ENCODE data around the gene ZNF200. TPM values are rescaled to one million over a fixed set of nuclear protein-coding genes. Genes with fewer than 3 reads are reported as not detected.
A peak's percentile ranks its signal among the peaks of the same experiment; 100 is the strongest.

ZNF200 gene
- total and polyA plus RNA-seq, 4 donors = 4.3 to 7.8 (median 6.4) TPM

GRCh38 chr16:3187798-3188674 is 46.9 kb downstream of the ZNF200 start, which contains the start of gene OR1F1:
Gene OR1F1, plus strand, starts transcription at chr16:3188204.
- 1 to 3% methylated on average over 51 of the region's 51 CpGs for WGBS, 2 donors
- H3K4me1 ChIP-seq (ENCODE audit: control insufficient read depth in 5 of 5, insufficient read depth in 5 of 5, low read length in 5 of 5) = peaks cover 0 to 20% (median 7%) of the 10 kb centered on the region in 5 donors
- ATAC-seq (ENCODE audit: insufficient read depth, low FRiP score) (no peak), DNase-seq (peak in 1 of 3 donors; percentile 25)
- no peak within 1 kb of the TSS for H3K27ac ChIP-seq (ENCODE audit: low read depth in 1 of 2, low read length in 1 of 2)
- no peaks in the 10 kb centered on the region for H3K36me3 ChIP-seq (ENCODE audit: control insufficient read depth in 4 of 4, insufficient read depth in 4 of 4, low read length in 4 of 4)
- no peak within 1 kb of the TSS for H3K9ac ChIP-seq (ENCODE audit: insufficient read depth in 1 of 2, low read length in 2 of 2)
- no peak within 1 kb of the TSS for H3K4me3 ChIP-seq
- peaks cover 3 to 97% (median 95%) of the 10 kb centered on the region in 3 donors for H3K27me3 ChIP-seq (ENCODE audit: control insufficient read depth in 3 of 3, insufficient read depth in 3 of 3, low read length in 2 of 3)
- no peak for TF ChIP-seq CTCF (IDR thresholded peaks at IDR 0.05; ENCODE audit: control extremely low read depth, extremely low read depth)
- peaks cover 0 to 21% (median 0%) of the 10 kb centered on the region in 4 donors for H3K9me3 ChIP-seq (ENCODE audit: control insufficient read depth in 4 of 4, insufficient read depth in 3 of 4, low read length in 3 of 4)

- no peak overlapping the region for H3K27ac ChIP-seq (ENCODE audit: low read depth in 1 of 2, low read length in 1 of 2)
- no peak for ATAC-seq (ENCODE audit: insufficient read depth, low FRiP score)
Measured at GRCh38 chr16:3186946-3187690, 47.8 kb downstream of the ZNF200 start.

GRCh38 chr16:3183445-3184139 is 51.4 kb downstream of the ZNF200 start:
- 4 to 6% methylated on average over 40 to 42 of the region's 42 CpGs for WGBS, 2 donors
- peaks cover 0 to 96% (median 93%) of the 10 kb centered on the region in 3 donors for H3K27me3 ChIP-seq (ENCODE audit: control insufficient read depth in 3 of 3, insufficient read depth in 3 of 3, low read length in 2 of 3)
- H3K36me3 ChIP-seq (ENCODE audit: control insufficient read depth in 4 of 4, insufficient read depth in 4 of 4, low read length in 4 of 4) = no peaks in the 10 kb centered on the region
- ATAC-seq (ENCODE audit: insufficient read depth, low FRiP score) = no peak
- no peak for DNase-seq
- H3K4me3 ChIP-seq = no peak overlapping the region
- peaks cover 0 to 15% (median 0%) of the 10 kb centered on the region in 4 donors for H3K9me3 ChIP-seq (ENCODE audit: control insufficient read depth in 4 of 4, insufficient read depth in 3 of 4, low read length in 3 of 4)
- no peak overlapping the region for H3K27ac ChIP-seq (ENCODE audit: low read depth in 1 of 2, low read length in 1 of 2)
- no peak overlapping the region for H3K9ac ChIP-seq (ENCODE audit: insufficient read depth in 1 of 2, low read length in 2 of 2)
- no peak for TF ChIP-seq CTCF (IDR thresholded peaks at IDR 0.05; ENCODE audit: control extremely low read depth, extremely low read depth)
- peaks cover 0 to 18% (median 7%) of the 10 kb centered on the region in 5 donors for H3K4me1 ChIP-seq (ENCODE audit: control insufficient read depth in 5 of 5, insufficient read depth in 5 of 5, low read length in 5 of 5)

More at GRCh38 chr16:3186946-3187690, 47.8 kb downstream of the ZNF200 start:
- Histone ChIP-seq H3K9ac (ENCODE audit: insufficient read depth in 1 of 2, low read length in 2 of 2) (no peak overlapping the region), H3K4me3 (no peak overlapping the region), H3K36me3 (ENCODE audit: control insufficient read depth in 4 of 4, insufficient read depth in 4 of 4, low read length in 4 of 4) (no peaks in the 10 kb centered on the region), H3K27me3 (ENCODE audit: control insufficient read depth in 3 of 3, insufficient read depth in 3 of 3, low read length in 2 of 3) (peaks cover 3 to 97% (median 95%) of the 10 kb centered on the region in 3 donors), H3K4me1 (ENCODE audit: control insufficient read depth in 5 of 5, insufficient read depth in 5 of 5, low read length in 5 of 5) (peaks cover 0 to 26% (median 7%) of the 10 kb centered on the region in 5 donors), H3K9me3 (ENCODE audit: control insufficient read depth in 4 of 4, insufficient read depth in 3 of 4, low read length in 3 of 4) (peaks cover 0 to 21% (median 0%) of the 10 kb centered on the region in 4 donors)
- TF ChIP-seq CTCF (IDR thresholded peaks at IDR 0.05; ENCODE audit: control extremely low read depth, extremely low read depth) = no peak
- DNase-seq = no peak
- WGBS, 2 donors = 76 to 80% methylated on average over 23 of the region's 23 CpGs

Measured in lung (tissue), 12 donors.